ENCODE measurements around the gene TIAM1. TPM values are rescaled to one million over a fixed set of nuclear protein-coding genes. Genes with fewer than 3 reads are reported as not detected.

TIAM1 gene
- total and polyA plus RNA-seq, 2 of the 8 experiments (the other 6 are each of a cell fraction or from before 2014, with no cell fraction given) = 10.1 to 30.7 TPM

GRCh38 chr21:31372471-31372765 lies 28.4 kb upstream of the TIAM1 start:
- TF ChIP-seq SP2 (IDR thresholded peaks at IDR 0.05; ENCODE audit: low read length) = no peak
- TF ChIP-seq TBP (IDR thresholded peaks at IDR 0.05; ENCODE audit: low read depth, low read length) = no peak
- TF ChIP-seq ASH2L (IDR thresholded peaks at IDR 0.05; ENCODE audit: low read length) = no peak
- no peak for TF ChIP-seq PHF8 (conservative IDR thresholded peaks at IDR 0.05; ENCODE audit: low read depth, low read length)
- H2AFZ ChIP-seq (ENCODE audit: low read length) = no peak overlapping the region
- DNase-seq (ENCODE audit: low read depth in 1 of 2, low spot score in 2 of 2) = no peak
- no peak overlapping the region for H3K4ac ChIP-seq (replicated peaks; ENCODE audit: insufficient read length, low read depth, low read length)
- H3K56ac ChIP-seq (replicated peaks; ENCODE audit: insufficient read length, low read depth, low read length) = no peak overlapping the region
- H3K36me3 ChIP-seq (ENCODE audit: control insufficient read depth in 2 of 4, insufficient read depth in 4 of 4, low read length in 3 of 4) = no peaks in the 10 kb centered on the region
- no peaks in the 10 kb centered on the region for H3K4me1 ChIP-seq (replicated peaks in 1 of 4; ENCODE audit: control insufficient read depth in 3 of 4, insufficient read depth in 4 of 4, low read length in 3 of 4)
- H2AK5ac ChIP-seq (ENCODE audit: low read depth, low read length) = no peak overlapping the region
- no peak overlapping the region for H2BK120ac ChIP-seq (replicated peaks; ENCODE audit: low read depth, low read length)
- FAIRE-seq = no peak
- H3K27me3 ChIP-seq (replicated peaks in 1 of 4; ENCODE audit: control insufficient read depth in 3 of 4, extremely low read depth in 1 of 4, insufficient read depth in 3 of 4, low read length in 3 of 4) = no peaks in the 10 kb centered on the region
- no peak overlapping the region for H4K91ac ChIP-seq (replicated peaks; ENCODE audit: insufficient read length, low read length)
- H3K27ac ChIP-seq (ENCODE audit: low read depth, low read length) = no peak overlapping the region
- H3K9ac ChIP-seq (replicated peaks in 1 of 4; ENCODE audit: extremely low read depth in 1 of 4, low read depth in 3 of 4, low read length in 3 of 4) = no peak overlapping the region
- H4K20me1 ChIP-seq (replicated peaks in 1 of 2; ENCODE audit: control insufficient read depth in 1 of 2, insufficient read depth in 2 of 2, low read length in 2 of 2) = peaks cover 0 to 4% of the 10 kb centered on the region in 2 experiments
- H3K14ac ChIP-seq (ENCODE audit: insufficient read length) = no peak overlapping the region
- H3K23me2 ChIP-seq (ENCODE audit: low read depth, low read length) = no peaks in the 10 kb centered on the region
- H3K9me3 ChIP-seq (ENCODE audit: insufficient read depth in 2 of 2, low read depth in 1 of 2, low read length in 1 of 2) = no peaks in the 10 kb centered on the region
- no peaks in the 10 kb centered on the region for H3K79me1 ChIP-seq (ENCODE audit: low read depth, low read length)
- no peaks in the 10 kb centered on the region for H3K79me2 ChIP-seq (ENCODE audit: control insufficient read depth in 1 of 2, insufficient read depth in 2 of 2, low read length in 2 of 2)
- WGBS, 2 experiments (ENCODE audit: extremely low coverage in 1 of 2, insufficient coverage in 1 of 2, insufficient read length in 1 of 2, insufficient replicate concordance in 2 of 2, low coverage in 1 of 2, low lambda C conversion rate in 2 of 2, missing lambda C conversion rate in 1 of 2) = 97% methylated on average over 3 of the region's 3 CpGs; no CpG with 5 or more reads in 1 of the 2 experiments
- no peak overlapping the region for H2BK12ac ChIP-seq (ENCODE audit: low read depth, low read length)
- H3K4me2 ChIP-seq (ENCODE audit: insufficient read depth in 1 of 2, low read depth in 2 of 2, low read length in 2 of 2) = no peak overlapping the region
- no peak overlapping the region for H3K23ac ChIP-seq (ENCODE audit: insufficient read length)
- H2BK5ac ChIP-seq (ENCODE audit: low read depth, low read length) = no peak overlapping the region
- POLR2A ChIA-PET (ENCODE audit: partially characterized antibody) = no interaction called here
- 0 out of 2 replicates have a peak overlapping the region, but pooled peaks have one; percentile 57 for H4K8ac ChIP-seq (ENCODE audit: extremely low read depth, insufficient read depth, low read length)
- CTCF ChIA-PET (ENCODE audit: partially characterized antibody) = interaction anchor here (1.0 kb wide), 2 partner anchors 25 to 136 kb away, joined by 4 read pairs; no protein-coding TSS in a partner anchor
- H3K18ac ChIP-seq (ENCODE audit: extremely low read depth, low read length) = no peak overlapping the region
- no peak overlapping the region for H4K5ac ChIP-seq (ENCODE audit: insufficient read length, low read depth, low read length)
- no peak overlapping the region for H2BK20ac ChIP-seq (ENCODE audit: low read length)
- H2BK15ac ChIP-seq (ENCODE audit: low read length) = no peak overlapping the region
- H3K4me3 ChIP-seq (ENCODE audit: extremely low read depth in 1 of 4, insufficient read depth in 2 of 4, low read depth in 3 of 4, low read length in 4 of 4) = no peak overlapping the region
